Loucy (cell line): Measurements from ENCODE around the gene DDX49.

Source experiments
- H2AFZ ChIP-seq: fragments of 200-600 bp; sonication (generic); 2 replicates; pipeline ENCODE4 v1.6.0; 2016; ENCODE audit warnings: antibody characterized with exemption, mild to moderate bottlenecking, low read length, moderate library complexity
- H3F3A ChIP-seq: fragments of 200-600 bp; 2 replicates; pipeline ENCODE4 v1.6.0; 2016; ENCODE audit warnings: antibody characterized with exemption, low read depth, mild to moderate bottlenecking
- H3K27me3 ChIP-seq: fragments of 200-600 bp; sonication (generic); 2 replicates; pipeline ENCODE4 v1.6.1; 2014; ENCODE audit warnings: low read length, mild to moderate bottlenecking; ENCODE audit not compliant: insufficient read depth, poor library complexity, severe bottlenecking
- H3K36me3 ChIP-seq: fragments of 200-600 bp; sonication (generic); 2 replicates; pipeline ENCODE4 v1.6.1; 2016; ENCODE audit warnings: low read length; ENCODE audit not compliant: insufficient read depth
- H3K4me1 ChIP-seq: fragments of 200-600 bp; sonication (generic); 2 replicates; pipeline ENCODE4 v1.5.1; 2014; ENCODE audit warnings: low read length, mild to moderate bottlenecking; ENCODE audit not compliant: insufficient read depth, poor library complexity, severe bottlenecking
- H3K4me2 ChIP-seq: fragments of 200-600 bp; sonication (generic); 2 replicates; pipeline ENCODE4 v1.6.0; 2014; ENCODE audit warnings: antibody characterized with exemption, low read length, low read depth, mild to moderate bottlenecking; ENCODE audit not compliant: poor library complexity, severe bottlenecking
- H3K4me3 ChIP-seq: fragments of 200-600 bp; sonication (generic); 2 replicates; pipeline ENCODE4 v1.5.1; 2014; ENCODE audit warnings: low read length, mild to moderate bottlenecking, mixed read lengths; ENCODE audit not compliant: poor library complexity, severe bottlenecking
- H3K79me2 ChIP-seq: fragments of 200-600 bp; sonication (generic); 2 replicates; pipeline ENCODE4 v1.6.1; 2014; ENCODE audit warnings: low read length; ENCODE audit not compliant: insufficient read depth
- H3K9ac ChIP-seq: fragments of 200-600 bp; sonication (generic); 2 replicates; pipeline ENCODE4 v1.6.0; 2014; ENCODE audit warnings: mild to moderate bottlenecking, low read depth, low read length, moderate library complexity; ENCODE audit not compliant: poor library complexity, severe bottlenecking
- H3K9me2 ChIP-seq: fragments of 200-600 bp; sonication (generic); replicated peaks from 2 replicates; pipeline ENCODE4 v1.6.1; 2016; ENCODE audit warnings: low read depth, low read length, mixed read lengths
- H3K9me3 ChIP-seq: fragments of 200-600 bp; sonication (generic); 2 replicates; pipeline ENCODE4 v1.6.1; 2014; ENCODE audit warnings: mild to moderate bottlenecking, antibody characterized with exemption, low read length, low read depth; ENCODE audit not compliant: insufficient read depth
- H4K20me1 ChIP-seq: fragments of 200-600 bp; sonication (generic); 2 replicates; pipeline ENCODE4 v1.6.0; 2014; ENCODE audit warnings: antibody characterized with exemption, low read length, mild to moderate bottlenecking; ENCODE audit not compliant: insufficient read depth, poor library complexity, severe bottlenecking
- CTCF ChIP-seq: fragments of 200-600 bp; sonication (generic); conservative IDR thresholded peaks from 2 replicates; pipeline ENCODE4 v1.5.1; 2014; ENCODE audit warnings: mild to moderate bottlenecking, antibody characterized with exemption, low read length
- EZH2phosphoT487 ChIP-seq: fragments of 200-600 bp; IDR thresholded peaks from 2 replicates; pipeline ENCODE4 v1.6.1; 2018; ENCODE audit warnings: antibody characterized with exemption, mild to moderate bottlenecking, moderate library complexity, borderline replicate concordance

The DDX49 gene

GRCh38 chr19:18931316-18932162, 12.0 kb downstream of the DDX49 start:
- Histone ChIP-seq H2AFZ (no peak overlapping the region), H3K4me2 (no peak overlapping the region), H4K20me1 (no peaks in the 10 kb centered on the region)

GRCh38 chr19:18932216-18932841, 12.8 kb downstream of the DDX49 start:
- TF ChIP-seq EZH2phosphoT487 (no peak), CTCF (no peak)
- no peaks in the 10 kb centered on the region for H3K27me3 ChIP-seq
- H3K36me3 ChIP-seq = no peaks in the 10 kb centered on the region
- H2AFZ ChIP-seq = no peak overlapping the region
- H3K9me3 ChIP-seq = no peaks in the 10 kb centered on the region
- H3F3A ChIP-seq = no peaks in the 10 kb centered on the region
- no peaks in the 10 kb centered on the region for H3K4me1 ChIP-seq
- no peak overlapping the region for H3K4me3 ChIP-seq
- H3K9me2 ChIP-seq = no peaks in the 10 kb centered on the region
- no peak overlapping the region for H3K4me2 ChIP-seq
- H3K9ac ChIP-seq = no peak overlapping the region
- H3K79me2 ChIP-seq = no peaks in the 10 kb centered on the region
- no peaks in the 10 kb centered on the region for H4K20me1 ChIP-seq

More at GRCh38 chr19:18931316-18932162, 12.0 kb downstream of the DDX49 start:
- TF ChIP-seq CTCF = no peak
- TF ChIP-seq EZH2phosphoT487 = no peak
- Histone ChIP-seq H3K4me1 (no peaks in the 10 kb centered on the region), H3K9me2 (no peaks in the 10 kb centered on the region), H3K27me3 (no peaks in the 10 kb centered on the region), H3K79me2 (no peaks in the 10 kb centered on the region), H3K9ac (no peak overlapping the region), H3F3A (no peaks in the 10 kb centered on the region), H3K9me3 (no peaks in the 10 kb centered on the region), H3K4me3 (no peak overlapping the region), H3K36me3 (no peaks in the 10 kb centered on the region)

- H4K20me1 ChIP-seq = no peaks in the 10 kb centered on the region
- no peaks in the 10 kb centered on the region for H3F3A ChIP-seq
- no peaks in the 10 kb centered on the region for H3K9me3 ChIP-seq
- no peak overlapping the region for H3K9ac ChIP-seq
- no peaks in the 10 kb centered on the region for H3K79me2 ChIP-seq
- no peaks in the 10 kb centered on the region for H3K4me1 ChIP-seq
- no peak for TF ChIP-seq CTCF
- TF ChIP-seq EZH2phosphoT487 = no peak
- H2AFZ ChIP-seq = no peak overlapping the region
- no peaks in the 10 kb centered on the region for H3K9me2 ChIP-seq
- H3K4me3 ChIP-seq = no peak overlapping the region
- H3K27me3 ChIP-seq = no peaks in the 10 kb centered on the region
- H3K4me2 ChIP-seq = no peak overlapping the region
- H3K36me3 ChIP-seq = no peaks in the 10 kb centered on the region
Observed at GRCh38 chr19:18933297-18933696, 13.8 kb downstream of the DDX49 start.
